ENCODE data around the gene NAT16. TPM values are rescaled to one million over a fixed set of nuclear protein-coding genes. Genes with fewer than 3 reads are reported as not detected.

The NAT16 gene
- total and polyA plus RNA-seq, 2 experiments from 2014 or later, result 0.21 to 0.31 TPM

GRCh38 chr7:101156866-101157589 is 23.1 kb downstream of the NAT16 start:
- Histone ChIP-seq H3K4me2 (peak overlapping the region; percentile 62), H3K36me3 (ENCODE audit: insufficient read depth) (no peaks in the 10 kb centered on the region), H3K9me2 (ENCODE audit: insufficient read depth) (peaks cover 4% of the 10 kb centered on the region; the same call in 1 of the 2 replicates), H4K20me1 (replicated peaks; ENCODE audit: insufficient read depth) (no peaks in the 10 kb centered on the region), H3K4me3 (no peak overlapping the region), H3K4me1 (ENCODE audit: insufficient read depth) (peaks cover 49% of the 10 kb centered on the region), H3K27me3 (ENCODE audit: insufficient read depth) (peaks cover 24% of the 10 kb centered on the region), H3K79me2 (replicated peaks; ENCODE audit: insufficient read depth) (peaks cover 14% of the 10 kb centered on the region), H3K27ac (ENCODE audit: low read depth) (peak overlapping the region; percentile 40; the same call in 1 of the 2 replicates), H3F3A (replicated peaks; ENCODE audit: low read depth) (peaks cover 31% of the 10 kb centered on the region), H2AFZ (no peak overlapping the region)
- DNase-seq (ENCODE audit: low spot score) (peak; percentile 57), ATAC-seq (no peak)
- Mint-ChIP-seq H3K27me3 (ENCODE audit: insufficient read depth, low read depth, poor library complexity) (peaks cover 32% of the 10 kb centered on the region), H3K4me3 (peak overlapping the region; percentile 43; the same call in 2 of the 3 replicates), H3K4me1 (peaks cover 51% of the 10 kb centered on the region), H3K36me3 (ENCODE audit: low read depth) (peaks cover 23% of the 10 kb centered on the region), H3K27ac (peak overlapping the region; percentile 76), H3K9me3 (peaks cover 11% of the 10 kb centered on the region; the same call in 2 of the 3 replicates)
- TF ChIP-seq CTCF (conservative IDR thresholded peaks at IDR 0.05; ENCODE audit: low read depth in 2 of 2) (0 out of 4 replicates have a peak, but pooled peaks of 1 of the 2 experiments have one; percentile 7), ZNF114 (CRISPR knock-in tag; IDR thresholded peaks at IDR 0.05) (no peak)

GRCh38 chr7:101156277-101156676 is 23.8 kb downstream of the NAT16 start:
- H3K36me3 ChIP-seq (ENCODE audit: insufficient read depth), result no peaks in the 10 kb centered on the region
- Mint-ChIP-seq H3K4me3 (peak overlapping the region; percentile 33; the same call in 1 of the 3 replicates), H3K4me1 (peaks cover 47% of the 10 kb centered on the region), H3K9me3 (peaks cover 11% of the 10 kb centered on the region; the same call in 2 of the 3 replicates), H3K36me3 (ENCODE audit: low read depth) (peaks cover 23% of the 10 kb centered on the region), H3K27me3 (ENCODE audit: insufficient read depth, low read depth, poor library complexity) (peaks cover 30% of the 10 kb centered on the region), H3K27ac (no peak overlapping the region)
- peaks cover 41% of the 10 kb centered on the region for H3K4me1 ChIP-seq (ENCODE audit: insufficient read depth)
- H3K4me2 ChIP-seq, result peak overlapping the region; percentile 62; the same call in 1 of the 2 replicates
- H4K20me1 ChIP-seq (replicated peaks; ENCODE audit: insufficient read depth), result no peaks in the 10 kb centered on the region
- H3K79me2 ChIP-seq (replicated peaks; ENCODE audit: insufficient read depth), result peaks cover 14% of the 10 kb centered on the region
- no peak overlapping the region for H3K4me3 ChIP-seq
- DNase-seq (ENCODE audit: low spot score), result peak; percentile 58
- H3K27me3 ChIP-seq (ENCODE audit: insufficient read depth), result peaks cover 17% of the 10 kb centered on the region
- TF ChIP-seq CTCF (conservative IDR thresholded peaks at IDR 0.05; ENCODE audit: low read depth in 2 of 2) (peak; percentile 38 to 53), NANOG (IDR thresholded peaks at IDR 0.05; ENCODE audit: borderline replicate concordance) (no peak)
- H2AFZ ChIP-seq, result no peak overlapping the region
- ATAC-seq, result no peak
- peaks cover 4% of the 10 kb centered on the region; the same call in 1 of the 2 replicates for H3K9me2 ChIP-seq (ENCODE audit: insufficient read depth)
- peaks cover 25% of the 10 kb centered on the region for H3F3A ChIP-seq (replicated peaks; ENCODE audit: low read depth)
- peak overlapping the region; percentile 40; the same call in 1 of the 2 replicates for H3K27ac ChIP-seq (ENCODE audit: low read depth)
